Motor neuron (in vitro differentiated cells): ENCODE data around the gene NAPSA. TPM values are rescaled to one million over a fixed set of nuclear protein-coding genes. Genes with fewer than 3 reads are reported as not detected.

ENCODE experiments used
- ATAC-seq, 8 experiments: fragments of 200-7000 bp; cut with Tn5 transposase; replicated peaks in 6 of 8; 2 replicates each; pipeline ENCODE4 v1.8.0; 2021; ENCODE audit warnings: mild to moderate bottlenecking in 8 of 8, moderate library complexity in 8 of 8
- H3K27ac ChIP-seq, 2 donors: fragments of 250-450 bp; sonication (Bioruptor Pico); 2 replicates each; pipeline ENCODE4 v1.9.0; 2021; ENCODE audit warnings: antibody characterized with exemption in 2 of 2, mild to moderate bottlenecking in 2 of 2, moderate library complexity in 1 of 2
- H3K4me1 ChIP-seq, 2 donors: fragments of 250-450 bp; sonication (Bioruptor Pico); replicated peaks in 1 of 2; 2 replicates each; pipeline ENCODE4 v1.6.1; 2021; ENCODE audit warnings: antibody characterized with exemption in 2 of 2, mild to moderate bottlenecking in 2 of 2, moderate library complexity in 1 of 2
- H3K4me3 ChIP-seq, 5 donors: fragments of 250-450 bp; sonication (Bioruptor Pico); 2 replicates each; pipeline ENCODE4 v1.9.0; 2021; ENCODE audit warnings: antibody characterized with exemption in 5 of 5, mild to moderate bottlenecking in 5 of 5, moderate library complexity in 4 of 5
- WGBS, 10 experiments: fragments of 450-650 bp; shearing (Covaris generic); methylation state at CpG; one replicate each; pipeline ENCODE4 v1.0.0; 2022; 5-methylcytosine and 5-hydroxymethylcytosine counted together
- in situ Hi-C, 9 experiments: fragments of 400-800 bp; cut with MboI; loops; one replicate each; pipeline ENCODE4 v1.15.0; 2021; ENCODE audit warnings: low sequenced_read_pairs in 9 of 9, low pct_unique_long_range_greater_than_20kb in 2 of 9; ENCODE audit not compliant: unreplicated experiment in 9 of 9
- total RNA-seq, 8 experiments: library from RNA; unstranded; fragments of 300-600 nt; gene quantifications; 2 replicates each; pipeline versions ENCODE4 v1.2.3 to v1.2.4, GENCODE V29; 2022

NAPSA gene
- 1 to 10 TPM in 4 of 8 experiments, under 1 TPM in 4; 0.18 to 1.9 (median 0.95) TPM for total RNA-seq

DNA sequence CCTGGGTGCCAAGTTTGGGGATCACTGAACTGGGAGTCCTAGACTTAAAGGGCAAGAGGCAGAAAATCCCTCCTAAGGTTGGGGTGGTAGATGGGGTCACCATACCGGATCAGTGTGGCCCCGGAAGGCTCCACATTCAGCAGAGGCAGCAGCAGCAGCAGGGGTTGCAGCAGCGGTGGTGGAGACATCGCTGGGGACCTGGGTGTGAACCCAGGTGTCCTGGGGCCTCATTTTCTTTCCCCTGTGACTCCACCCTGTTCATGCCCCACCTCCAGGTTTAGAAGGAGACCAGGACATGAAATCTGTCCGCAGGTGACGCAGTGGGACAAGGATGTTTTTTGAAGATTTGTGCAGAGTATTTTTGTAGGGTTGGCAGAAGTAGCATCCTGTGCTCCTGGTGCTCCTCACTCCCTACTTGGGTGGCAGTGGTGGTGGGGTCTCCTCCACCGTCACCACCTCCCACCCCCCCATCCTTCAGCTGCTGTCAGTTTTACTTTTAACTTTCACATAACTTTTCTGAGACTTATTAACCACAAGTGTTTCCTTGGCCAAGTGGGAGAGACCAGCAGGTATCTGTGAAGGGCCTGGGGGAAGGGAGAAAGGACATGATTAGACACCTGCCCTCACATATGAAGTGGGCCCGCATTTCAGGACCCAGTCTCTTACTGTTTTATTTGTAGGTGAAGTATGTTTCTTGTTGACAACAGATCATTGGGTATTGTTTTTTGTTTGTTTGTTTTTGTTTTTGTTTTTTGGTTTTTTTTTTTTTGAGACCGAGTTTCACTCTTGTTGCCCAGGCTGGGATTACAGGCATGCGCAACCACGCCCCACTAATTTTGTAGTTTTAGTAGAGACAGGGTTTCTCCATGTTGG is at the start of gene NAPSA:
Gene NAPSA, minus strand, starts transcription at position 206 of the 873 bp plus-strand sequence. Its CDS starts 18 bp downstream, at position 188.
- H3K27ac ChIP-seq, result no peak within 1 kb of the TSS
- no peak for ATAC-seq
- WGBS, 10 experiments, result 51 to 93% (median 70%) methylated on average over 2 to 8 of the region's 11 CpGs
- H3K4me1 ChIP-seq, result peaks cover 0 to 7% of the 10 kb centered on the region in 2 donors
- no peak within 1 kb of the TSS for H3K4me3 ChIP-seq
- in situ Hi-C loops, result loop anchor here (10.0 to 25.0 kb wide), 7 partner anchors 97 to 572 kb away; partner anchors contain the start of genes ACP4 (in 6 of the 9) and KLK4 (in 2 of the 9)

GRCh38 chr19:50413531-50413930 is 48.1 kb upstream of the NAPSA start:
- WGBS, 10 experiments, result 96 to 100% (median 100%) methylated on average over 1 to 13 of the region's 21 CpGs; no CpG with 5 or more reads in 6 of the 10 experiments
- no peak overlapping the region for H3K4me3 ChIP-seq
- no peak for ATAC-seq
- in situ Hi-C loops, result no loop called here
- H3K4me1 ChIP-seq, result peaks cover 0 to under 1% of the 10 kb centered on the region in 2 donors
- H3K27ac ChIP-seq, result no peak overlapping the region

- Histone ChIP-seq H3K4me3 (no peak overlapping the region), H3K4me1 (no peaks in the 10 kb centered on the region), H3K27ac (no peak overlapping the region)
- ATAC-seq, result no peak
- in situ Hi-C loops, result no loop called here
- 90% methylated on average over 4 of the region's 13 CpGs; no CpG with 5 or more reads in 9 of the 10 experiments for WGBS, 10 experiments
Observed at GRCh38 chr19:50413096-50413495, 47.7 kb upstream of the NAPSA start.

DNA sequence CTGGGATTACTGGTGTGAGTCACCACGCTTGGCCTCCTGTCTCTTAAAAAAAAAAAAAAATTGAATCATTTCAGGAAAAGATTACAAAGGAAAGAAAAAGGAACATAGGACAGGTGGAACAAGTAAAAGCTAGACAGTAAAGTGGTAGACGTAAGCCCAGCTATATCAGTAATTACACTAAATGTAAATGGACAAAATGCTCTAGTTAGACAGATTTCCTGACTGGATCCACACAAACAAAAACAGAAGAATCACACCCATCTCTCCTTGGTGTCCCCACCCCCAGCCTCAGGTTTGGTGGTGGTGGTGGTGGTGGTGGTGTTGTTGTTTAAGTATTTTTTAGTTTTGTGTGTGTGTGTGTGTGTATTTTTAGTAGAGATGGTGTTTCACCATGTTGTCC is 47.0 kb upstream of the NAPSA start:
- Histone ChIP-seq H3K4me3 (no peak overlapping the region), H3K4me1 (no peaks in the 10 kb centered on the region), H3K27ac (no peak overlapping the region)
- ATAC-seq, result no peak
- in situ Hi-C loops, result no loop called here
- WGBS, 10 experiments, result 80 to 100% (median 92%) methylated on average over 1 to 2 of the region's 2 CpGs; no CpG with 5 or more reads in 5 of the 10 experiments

GRCh38 chr19:50410109-50410508 is 44.7 kb upstream of the NAPSA start:
- H3K4me1 ChIP-seq, result no peaks in the 10 kb centered on the region
- no peak overlapping the region for H3K4me3 ChIP-seq
- no peak for ATAC-seq
- no peak overlapping the region for H3K27ac ChIP-seq
- 91 to 100% (median 96%) methylated on average over 1 to 10 of the region's 10 CpGs; no CpG with 5 or more reads in 6 of the 10 experiments for WGBS, 10 experiments
- in situ Hi-C loops, result no loop called here

- no peak for ATAC-seq
Observed at GRCh38 chr19:50409347-50409746, 43.9 kb upstream of the NAPSA start.

GRCh38 chr19:50406829-50407228 is 41.4 kb upstream of the NAPSA start:
- Histone ChIP-seq H3K4me1 (no peaks in the 10 kb centered on the region), H3K4me3 (no peak overlapping the region), H3K27ac (no peak overlapping the region)
- ATAC-seq, result no peak
- no CpG with 5 or more reads among the region's 19 CpGs for WGBS, 10 experiments
- in situ Hi-C loops, result no loop called here

More at GRCh38 chr19:50409347-50409746, 43.9 kb upstream of the NAPSA start:
- Histone ChIP-seq H3K4me3 (no peak overlapping the region), H3K27ac (no peak overlapping the region), H3K4me1 (no peaks in the 10 kb centered on the region)
- 80 to 100% (median 95%) methylated on average over 1 to 7 of the region's 17 CpGs; no CpG with 5 or more reads in 6 of the 10 experiments for WGBS, 10 experiments
- in situ Hi-C loops, result no loop called here

DNA sequence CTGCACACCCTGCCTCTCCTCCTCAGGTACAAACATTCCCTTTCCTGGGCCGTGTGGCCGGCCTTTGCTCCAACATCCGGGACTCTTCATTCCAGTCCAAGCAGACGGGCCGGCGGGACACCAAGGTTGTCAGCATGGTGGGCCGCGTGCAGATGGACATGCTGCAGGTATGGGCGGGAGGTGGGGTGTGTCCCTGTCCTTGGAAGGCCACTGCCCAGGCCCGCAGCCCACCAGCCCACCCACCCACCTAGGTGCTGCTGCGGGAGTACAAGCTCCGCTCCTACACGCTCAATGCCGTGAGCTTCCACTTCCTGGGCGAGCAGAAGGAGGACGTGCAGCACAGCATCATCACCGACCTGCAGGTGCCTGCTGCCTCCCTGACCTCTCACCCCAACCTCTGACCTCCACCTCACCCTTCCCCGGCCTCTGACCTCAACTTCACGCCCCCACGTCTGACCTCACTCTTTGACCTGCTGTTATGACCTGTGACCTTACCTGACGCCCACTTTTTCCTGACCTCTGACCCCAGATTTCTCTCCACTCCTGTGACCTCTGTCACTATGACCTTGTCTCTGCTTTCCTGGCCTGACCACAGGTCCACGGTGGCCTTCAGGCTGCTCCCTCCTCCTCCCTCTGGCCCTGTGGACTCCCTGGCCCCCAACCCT is 40.8 kb upstream of the NAPSA start:
- WGBS, 10 experiments, result 100% methylated on average over 1 to 3 of the region's 22 CpGs; no CpG with 5 or more reads in 7 of the 10 experiments
- H3K4me1 ChIP-seq, result no peaks in the 10 kb centered on the region
- H3K27ac ChIP-seq, result no peak overlapping the region
- ATAC-seq, result no peak
- no peak overlapping the region for H3K4me3 ChIP-seq
- in situ Hi-C loops, result no loop called here

DNA sequence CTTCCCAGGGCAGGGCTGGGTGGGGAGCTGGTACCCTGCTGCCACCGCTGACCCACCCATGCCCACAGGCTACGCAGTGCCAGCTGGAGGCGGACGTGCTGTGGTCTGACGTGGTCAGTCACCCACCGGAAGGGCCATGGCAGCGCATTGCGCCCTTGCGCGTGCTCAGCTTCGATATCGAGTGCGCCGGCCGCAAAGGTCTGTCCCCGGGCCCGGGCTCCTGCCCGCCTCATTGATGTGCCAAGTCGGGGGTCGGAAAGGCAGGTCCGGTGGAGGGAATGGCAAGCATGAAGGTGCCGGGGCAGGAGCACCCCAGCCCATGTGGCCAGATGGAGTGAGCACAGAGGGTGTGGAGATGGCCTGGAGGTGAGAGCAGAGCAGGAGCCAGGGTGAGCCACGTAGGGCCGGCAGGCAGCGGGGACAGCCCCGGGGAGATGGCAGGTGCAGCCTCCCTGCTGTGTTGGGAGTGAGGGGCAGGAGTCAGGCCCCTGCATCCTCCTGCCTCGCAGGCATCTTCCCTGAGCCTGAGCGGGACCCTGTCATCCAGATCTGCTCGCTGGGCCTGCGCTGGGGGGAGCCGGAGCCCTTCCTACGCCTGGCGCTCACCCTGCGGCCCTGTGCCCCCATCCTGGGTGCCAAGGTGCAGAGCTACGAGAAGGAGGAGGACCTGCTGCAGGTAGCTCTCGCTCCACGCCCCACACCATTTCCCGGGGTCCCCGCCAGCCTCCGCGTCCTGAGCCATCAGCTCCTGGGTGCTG is 37.3 kb upstream of the NAPSA start:
- Histone ChIP-seq H3K27ac (no peak overlapping the region), H3K4me3 (no peak overlapping the region), H3K4me1 (no peaks in the 10 kb centered on the region)
- ATAC-seq, result peak in 1 of 8 experiments; percentile 6
- 93 to 100% (median 98%) methylated on average over 3 to 12 of the region's 41 CpGs; no CpG with 5 or more reads in 6 of the 10 experiments for WGBS, 10 experiments
- in situ Hi-C loops, result no loop called here

GRCh38 chr19:50401605-50402450 is 36.4 kb upstream of the NAPSA start:
- peak in 1 of 8 experiments; percentile 15 for ATAC-seq
- H3K4me1 ChIP-seq, result no peaks in the 10 kb centered on the region
- H3K4me3 ChIP-seq, result no peak overlapping the region
- H3K27ac ChIP-seq, result no peak overlapping the region
- WGBS, 10 experiments, result 80 to 100% methylated on average over 1 of the region's 48 CpGs; no CpG with 5 or more reads in 8 of the 10 experiments
- in situ Hi-C loops, result no loop called here

GRCh38 chr19:50399368-50399745 is 33.9 kb upstream of the NAPSA start:
- ATAC-seq, result no peak
- WGBS, 10 experiments, result 90 to 100% (median 98%) methylated on average over 2 to 4 of the region's 10 CpGs; no CpG with 5 or more reads in 6 of the 10 experiments
- Histone ChIP-seq H3K4me3 (no peak overlapping the region), H3K27ac (no peak overlapping the region), H3K4me1 (no peaks in the 10 kb centered on the region)
- in situ Hi-C loops, result no loop called here
